B cell (primary cell): Measurements from ENCODE around the gene FOXK1. TPM values are rescaled to one million over a fixed set of nuclear protein-coding genes. Genes with fewer than 3 reads are reported as not detected.

Experiments used
- ATAC-seq: fragments of 200-7000 bp; cut with Tn5 transposase; one replicate; pipeline ENCODE4 v1.10.0; 2021; ENCODE audit warnings: low read depth, mild to moderate bottlenecking, moderate number of reproducible peaks, moderate library complexity
- CTCF ChIA-PET: fragments of 350-600 bp; sonication (Branson Sonifier 250); formaldehyde crosslinking; loops from one replicate; lab custom pipeline; 2021; ENCODE audit warnings: antibody characterized with exemption, inconsistent platforms; lab: Charles Lee
- POLR2A ChIA-PET: fragments of 350-600 bp; sonication (Branson Sonifier 250); formaldehyde crosslinking; loops from one replicate; lab custom pipeline; 2021; ENCODE audit warnings: antibody characterized with exemption; lab: Charles Lee
- DNase-seq: peaks from one replicate; pipeline ENCODE4 v3.0.0; 2013
- H2AFZ ChIP-seq: 2 replicates; pipeline ENCODE4 v1.6.1; 2012; ENCODE audit warnings: mild to moderate bottlenecking, low read depth, low read length; ENCODE audit not compliant: insufficient read depth, poor library complexity, severe bottlenecking
- H3K27ac ChIP-seq, 2 donors: 1 replicate in 1 of 2; 2 replicates in 1 of 2; pipeline ENCODE4 v1.5.1; 2012 to 2013; ENCODE audit warnings: low read length in 2 of 2, mild to moderate bottlenecking in 2 of 2, moderate library complexity in 1 of 2
- H3K27me3 ChIP-seq, 4 experiments: fragments of 200-600 bp in 1 of 4; sonication (generic) in 1 of 4; replicated peaks in 1 of 4; 1 replicate in 2 of 4; 2 replicates in 2 of 4; pipeline versions ENCODE4 v1.6.1 to v1.7.0; 2013 to 2016; ENCODE audit warnings: low read length in 3 of 4, mild to moderate bottlenecking in 2 of 4, mixed read lengths in 1 of 4, moderate library complexity in 1 of 4; ENCODE audit not compliant: insufficient read depth in 4 of 4, control insufficient read depth in 3 of 4; ENCODE audit errors: control extremely low read depth in 1 of 4
- H3K36me3 ChIP-seq, 2 experiments: replicated peaks in 1 of 2; 1 replicate in 1 of 2; 2 replicates in 1 of 2; pipeline versions ENCODE4 v1.6.1 to v1.7.1; 2013; ENCODE audit warnings: low read length in 1 of 2; ENCODE audit not compliant: insufficient read depth in 2 of 2, control insufficient read depth in 1 of 2; ENCODE audit errors: control extremely low read depth in 1 of 2, extremely low read depth in 1 of 2
- H3K4me1 ChIP-seq, 2 donors: fragments of 200-600 bp in 1 of 2; sonication (generic) in 1 of 2; 1 replicate in 1 of 2; 2 replicates in 1 of 2; pipeline versions ENCODE4 v1.5.1 to v1.6.1; 2013 to 2017; ENCODE audit warnings: low read length in 2 of 2; ENCODE audit not compliant: control insufficient read depth in 2 of 2, insufficient read depth in 2 of 2
- H3K4me2 ChIP-seq: replicated peaks from 2 replicates; pipeline ENCODE3; 2012; ENCODE audit warnings: mild to moderate bottlenecking, low read depth, low read length; ENCODE audit not compliant: poor library complexity, severe bottlenecking
- H3K4me3 ChIP-seq, 5 experiments: fragments of 200-600 bp in 1 of 5; sonication (generic) in 1 of 5; 1 replicate in 3 of 5; 2 replicates in 2 of 5; pipeline versions ENCODE4 v1.5.1 to v1.7.0; 2011 to 2016; ENCODE audit warnings: low read length in 4 of 5, mild to moderate bottlenecking in 4 of 5, low read depth in 2 of 5, control low read depth in 1 of 5, moderate library complexity in 1 of 5; ENCODE audit not compliant: insufficient read depth in 1 of 5; ENCODE audit errors: control extremely low read depth in 1 of 5, extremely low read depth in 1 of 5
- H3K79me2 ChIP-seq: fragments of 200-600 bp; sonication (generic); one replicate; pipeline ENCODE4 v1.6.0; 2016; ENCODE audit warnings: low read length; ENCODE audit not compliant: control insufficient read depth, insufficient read depth
- H3K9ac ChIP-seq: fragments of 200-600 bp; sonication (generic); 2 replicates; pipeline ENCODE4 v1.6.1; 2017; ENCODE audit warnings: mild to moderate bottlenecking, low read length, moderate library complexity
- H3K9me3 ChIP-seq, 3 donors: one replicate each; pipeline versions ENCODE4 v1.6.1 to v1.7.1; 2013; ENCODE audit warnings: low read length in 2 of 3; ENCODE audit not compliant: control insufficient read depth in 2 of 3, insufficient read depth in 1 of 3; ENCODE audit errors: control extremely low read depth in 1 of 3
- H4K20me1 ChIP-seq: 2 replicates; pipeline ENCODE4 v1.6.0; 2012; ENCODE audit warnings: mild to moderate bottlenecking, low read length; ENCODE audit not compliant: insufficient read depth, control insufficient read depth, poor library complexity, severe bottlenecking
- H3K27ac Mint-ChIP-seq: one replicate; pipeline ENCODE4 v1.8.0; 2021; ENCODE audit warnings: mixed read lengths
- H3K27me3 Mint-ChIP-seq: one replicate; pipeline ENCODE4 v1.8.0; 2021; ENCODE audit warnings: mixed read lengths
- H3K4me1 Mint-ChIP-seq: one replicate; pipeline ENCODE4 v1.8.0; 2021; ENCODE audit warnings: mixed read lengths
- H3K4me3 Mint-ChIP-seq: one replicate; pipeline ENCODE4 v1.8.0; 2021; ENCODE audit warnings: mixed read lengths
- H3K9me3 Mint-ChIP-seq: one replicate; pipeline ENCODE4 v1.8.0; 2022; ENCODE audit warnings: mixed read lengths; ENCODE audit not compliant: insufficient read depth
- CTCF ChIP-seq: fragments of 200-600 bp; IDR thresholded peaks from one replicate; pipeline ENCODE4 v1.8.0; 2022; ENCODE audit warnings: antibody characterized with exemption, mild to moderate bottlenecking
- EZH2 ChIP-seq: IDR thresholded peaks from 2 replicates; pipeline ENCODE4 v1.6.1; 2012; ENCODE audit warnings: borderline replicate concordance, low read depth, mild to moderate bottlenecking, moderate library complexity, low read length; ENCODE audit not compliant: insufficient read depth, poor library complexity, severe bottlenecking
- WGBS: methylation state at CpG from one replicate; pipeline ENCODE4 v1.1.5; 2013; ENCODE audit warnings: missing lambda C conversion rate; ENCODE audit not compliant: insufficient coverage; 5-methylcytosine and 5-hydroxymethylcytosine counted together
- intact Hi-C: fragments of 100-400 bp; cut with micrococcal nuclease; formaldehyde crosslinking; loops from one replicate; pipeline ENCODE4 v1.10.0; 2022
- polyA plus RNA-seq: library from polyadenylated mRNA; depleted of rRNA; stranded (reverse); fragments of >200 nt; gene quantifications from 2 replicates; pipeline ENCODE4 v1.2.3, GENCODE V29; 2012
- total RNA-seq, 2 donors: library from RNA; stranded (reverse); fragments of 120-200 nt in 1 of 2; gene quantifications; 1 replicate in 1 of 2; 2 replicates in 1 of 2; pipeline versions ENCODE4 v1.2.3 to v1.2.4, GENCODE V29; 2013 to 2022

FOXK1 gene
- total and polyA plus RNA-seq, 2 donors (not counting 1 experiment from before 2014, with no cell fraction given) = 17.9 to 56.2 TPM

- H3K9ac ChIP-seq = peak overlapping the region; percentile 88
- Mint-ChIP-seq H3K4me3 (peak overlapping the region; percentile 97), H3K27ac (peak overlapping the region; percentile 99), H3K9me3 (no peaks in the 10 kb centered on the region), H3K27me3 (no peaks in the 10 kb centered on the region), H3K4me1 (peaks cover 39% of the 10 kb centered on the region)
- WGBS = 98% methylated on average over 11 of the region's 12 CpGs
- H3K4me3 ChIP-seq = no peak overlapping the region
- intact Hi-C loops = no loop called here
- TF ChIP-seq EZH2 (no peak), CTCF (no peak)
- peaks cover 0 to 6% of the 10 kb centered on the region in 2 experiments for H3K36me3 ChIP-seq
- no peaks in the 10 kb centered on the region for H3K27me3 ChIP-seq
- H3K4me2 ChIP-seq = peak overlapping the region; percentile 90
- ChIA-PET POLR2A (no interaction called here), CTCF (no interaction called here)
- H3K9me3 ChIP-seq = no peaks in the 10 kb centered on the region
- no peak for DNase-seq
- H4K20me1 ChIP-seq = peaks cover 7% of the 10 kb centered on the region
- peak overlapping the region; percentile 89 for H2AFZ ChIP-seq
- peak overlapping the region in 1 of 2 donors; percentile 95 for H3K27ac ChIP-seq
- no peak for ATAC-seq
- peaks cover 14 to 26% of the 10 kb centered on the region in 2 donors for H3K4me1 ChIP-seq
- peaks cover 30% of the 10 kb centered on the region for H3K79me2 ChIP-seq
These were observed 91.9 kb downstream of the FOXK1 start for GRCh38 chr7:4774007-4774406.

- Histone ChIP-seq H3K4me1 (peaks cover 14 to 26% of the 10 kb centered on the region in 2 donors), H3K36me3 (peaks cover 0 to 6% of the 10 kb centered on the region in 2 experiments), H3K9me3 (no peaks in the 10 kb centered on the region), H3K27me3 (no peaks in the 10 kb centered on the region), H4K20me1 (peaks cover 10% of the 10 kb centered on the region), H2AFZ (peak overlapping the region; percentile 89), H3K27ac (peak overlapping the region; percentile 94 to 95), H3K79me2 (peaks cover 34% of the 10 kb centered on the region), H3K4me2 (peak overlapping the region; percentile 90), H3K9ac (peak overlapping the region; percentile 88), H3K4me3 (peak overlapping the region; percentile 87 to 97 (median 95))
- DNase-seq (no peak), ATAC-seq (peak; percentile 11)
- Mint-ChIP-seq H3K9me3 (no peaks in the 10 kb centered on the region), H3K27me3 (no peaks in the 10 kb centered on the region), H3K4me3 (peak overlapping the region; percentile 97), H3K4me1 (peaks cover 39% of the 10 kb centered on the region), H3K27ac (peak overlapping the region; percentile 99)
- CTCF ChIA-PET = interaction anchor here (1.0 to 2.5 kb wide), 7 partner anchors 18 to 199 kb away, joined by 3 to 14 read pairs (median 3); no protein-coding TSS in a partner anchor
- TF ChIP-seq EZH2 = no peak
- no peak for TF ChIP-seq CTCF
- 21% methylated on average over 20 of the region's 24 CpGs for WGBS
- POLR2A ChIA-PET = interaction anchor here (0.6 to 2.3 kb wide), 10 partner anchors 18 to 1006 kb away, joined by 3 to 25 read pairs (median 5); partner anchors contain the start of genes FOXK1, RBAK and RNF216
- intact Hi-C loops = loop anchor here (1.0 to 5.0 kb wide), 4 partner anchors 18 to 1472 kb away; partner anchors contain the start of gene SDK1
These were observed 92.7 kb downstream of the FOXK1 start for GRCh38 chr7:4774658-4775249.
